ENCODE results near the gene CNST.

CNST gene

GRCh38 chr1:246669659-246670058 lies 103.4 kb downstream of the CNST start:
- H3K36me3 Mint-ChIP-seq, result peaks cover 29 to 45% of the 10 kb centered on the region in 2 donors
- ATAC-seq (replicated peaks), result no peak
- H3K27me3 Mint-ChIP-seq, result no peaks in the 10 kb centered on the region
- no peak for DNase-seq
- H3K4me3 Mint-ChIP-seq, result no peak overlapping the region
- H3K9me3 Mint-ChIP-seq, result no peaks in the 10 kb centered on the region
- peaks cover 9 to 17% of the 10 kb centered on the region in 2 donors for H3K4me1 Mint-ChIP-seq
- H3K27ac Mint-ChIP-seq, result no peak overlapping the region

- no peaks in the 10 kb centered on the region for H3K9me3 Mint-ChIP-seq
- no peak overlapping the region for H3K27ac Mint-ChIP-seq
- ATAC-seq (replicated peaks), result peak in 1 of 2 donors; percentile 25
Observed at GRCh38 chr1:246674049-246674448, 107.8 kb downstream of the CNST start.

GRCh38 chr1:246677842-246678241 lies 111.6 kb downstream of the CNST start:
- H3K9me3 Mint-ChIP-seq, result no peaks in the 10 kb centered on the region
- DNase-seq, result no peak
- H3K36me3 Mint-ChIP-seq, result peaks cover 12 to 16% of the 10 kb centered on the region in 2 donors
- H3K27ac Mint-ChIP-seq, result no peak overlapping the region
- H3K4me3 Mint-ChIP-seq, result no peak overlapping the region
- H3K27me3 Mint-ChIP-seq, result no peaks in the 10 kb centered on the region
- no peak for ATAC-seq (replicated peaks)
- H3K4me1 Mint-ChIP-seq, result peaks cover 14 to 24% of the 10 kb centered on the region in 2 donors

More at GRCh38 chr1:246674049-246674448, 107.8 kb downstream of the CNST start:
- no peak for DNase-seq
- Mint-ChIP-seq H3K4me1 (peaks cover 7 to 17% of the 10 kb centered on the region in 2 donors), H3K36me3 (peaks cover 22 to 32% of the 10 kb centered on the region in 2 donors), H3K4me3 (no peak overlapping the region), H3K27me3 (no peaks in the 10 kb centered on the region)

GRCh38 chr1:246678816-246679793 lies 112.8 kb downstream of the CNST start:
- H3K4me3 Mint-ChIP-seq, result no peak overlapping the region
- H3K4me1 Mint-ChIP-seq, result peaks cover 10 to 19% of the 10 kb centered on the region in 2 donors
- ATAC-seq (replicated peaks), result no peak
- no peaks in the 10 kb centered on the region for H3K9me3 Mint-ChIP-seq
- peak overlapping the region; percentile 69 for H3K27ac Mint-ChIP-seq
- H3K36me3 Mint-ChIP-seq, result peaks cover 8% of the 10 kb centered on the region in 2 donors
- no peaks in the 10 kb centered on the region for H3K27me3 Mint-ChIP-seq
- no peak for DNase-seq

- Mint-ChIP-seq H3K9me3 (no peaks in the 10 kb centered on the region), H3K36me3 (peaks cover 6% of the 10 kb centered on the region in 2 donors), H3K27me3 (no peaks in the 10 kb centered on the region), H3K4me3 (no peak overlapping the region), H3K4me1 (peaks cover 7 to 15% of the 10 kb centered on the region in 2 donors), H3K27ac (no peak overlapping the region)
- ATAC-seq (replicated peaks) (no peak), DNase-seq (no peak)
Observed at GRCh38 chr1:246679794-246680177, 113.5 kb downstream of the CNST start.

- H3K9me3 Mint-ChIP-seq, result no peaks in the 10 kb centered on the region
- no peak overlapping the region for H3K4me3 Mint-ChIP-seq
- ATAC-seq (replicated peaks), result no peak
- peaks cover 2 to 4% of the 10 kb centered on the region in 2 donors for H3K36me3 Mint-ChIP-seq
- H3K27ac Mint-ChIP-seq, result no peak overlapping the region
- DNase-seq, result no peak
- H3K4me1 Mint-ChIP-seq, result peaks cover 7 to 15% of the 10 kb centered on the region in 2 donors
- no peaks in the 10 kb centered on the region for H3K27me3 Mint-ChIP-seq
Observed at GRCh38 chr1:246680190-246680589, 113.9 kb downstream of the CNST start.

- peaks cover 7 to 15% of the 10 kb centered on the region in 2 donors for H3K4me1 Mint-ChIP-seq
- no peak for ATAC-seq (replicated peaks)
- no peak overlapping the region for H3K27ac Mint-ChIP-seq
- H3K27me3 Mint-ChIP-seq, result no peaks in the 10 kb centered on the region
- no peaks in the 10 kb centered on the region for H3K9me3 Mint-ChIP-seq
- H3K4me3 Mint-ChIP-seq, result no peak overlapping the region
- no peak for DNase-seq
- peaks cover 0 to 3% of the 10 kb centered on the region in 2 donors for H3K36me3 Mint-ChIP-seq
Observed at GRCh38 chr1:246680696-246681130, 114.5 kb downstream of the CNST start.

- ATAC-seq (replicated peaks), result peak; percentile 65 to 79
- no peak overlapping the region for H3K27ac Mint-ChIP-seq
Observed at GRCh38 chr1:246681900-246682895, 115.9 kb downstream of the CNST start.

GRCh38 chr1:246683521-246683920 lies 117.3 kb downstream of the CNST start:
- Mint-ChIP-seq H3K4me3 (no peak overlapping the region), H3K4me1 (peaks cover 7 to 15% of the 10 kb centered on the region in 2 donors), H3K9me3 (no peaks in the 10 kb centered on the region), H3K27ac (no peak overlapping the region), H3K36me3 (peaks cover 0 to 2% of the 10 kb centered on the region in 2 donors), H3K27me3 (no peaks in the 10 kb centered on the region)
- DNase-seq (no peak), ATAC-seq (replicated peaks) (no peak)

More at GRCh38 chr1:246681900-246682895, 115.9 kb downstream of the CNST start:
- H3K4me3 Mint-ChIP-seq, result no peak overlapping the region
- DNase-seq, result no peak
- peaks cover 7 to 15% of the 10 kb centered on the region in 2 donors for H3K4me1 Mint-ChIP-seq
- H3K9me3 Mint-ChIP-seq, result no peaks in the 10 kb centered on the region
- no peaks in the 10 kb centered on the region for H3K27me3 Mint-ChIP-seq
- H3K36me3 Mint-ChIP-seq, result peaks cover 0 to 2% of the 10 kb centered on the region in 2 donors

GRCh38 chr1:246687002-246687401 lies 120.7 kb downstream of the CNST start:
- no peaks in the 10 kb centered on the region for H3K27me3 Mint-ChIP-seq
- no peak for ATAC-seq (replicated peaks)
- H3K4me1 Mint-ChIP-seq, result peaks cover 3 to 9% of the 10 kb centered on the region in 2 donors
- no peak for DNase-seq
- peaks cover 0 to 2% of the 10 kb centered on the region in 2 donors for H3K36me3 Mint-ChIP-seq
- H3K4me3 Mint-ChIP-seq, result no peak overlapping the region
- no peak overlapping the region for H3K27ac Mint-ChIP-seq
- no peaks in the 10 kb centered on the region for H3K9me3 Mint-ChIP-seq

GRCh38 chr1:246689409-246690008 lies 123.3 kb downstream of the CNST start:
- H3K27me3 Mint-ChIP-seq, result no peaks in the 10 kb centered on the region
- peaks cover 0 to 2% of the 10 kb centered on the region in 2 donors for H3K36me3 Mint-ChIP-seq
- H3K27ac Mint-ChIP-seq, result no peak overlapping the region
- H3K4me1 Mint-ChIP-seq, result peaks cover 3 to 7% of the 10 kb centered on the region in 2 donors
- peak; percentile 49 for DNase-seq
- ATAC-seq (replicated peaks), result peak; percentile 94 to 98
- H3K9me3 Mint-ChIP-seq, result peaks cover 3 to 4% of the 10 kb centered on the region in 2 donors
- H3K4me3 Mint-ChIP-seq, result peak overlapping the region; percentile 62 to 69

GRCh38 chr1:246690100-246690499 lies 123.8 kb downstream of the CNST start:
- no peaks in the 10 kb centered on the region for H3K27me3 Mint-ChIP-seq
- no peak for DNase-seq
- H3K9me3 Mint-ChIP-seq, result peaks cover 5 to 7% of the 10 kb centered on the region in 2 donors
- peak overlapping the region in 1 of 2 donors; percentile 69 for H3K4me3 Mint-ChIP-seq
- peak overlapping the region; percentile 37 for H3K27ac Mint-ChIP-seq
- peaks cover 3 to 7% of the 10 kb centered on the region in 2 donors for H3K4me1 Mint-ChIP-seq
- no peaks in the 10 kb centered on the region for H3K36me3 Mint-ChIP-seq
- no peak for ATAC-seq (replicated peaks)

GRCh38 chr1:246691622-246692495 lies 125.6 kb downstream of the CNST start:
- DNase-seq, result no peak
- Mint-ChIP-seq H3K27me3 (no peaks in the 10 kb centered on the region), H3K4me3 (no peak overlapping the region), H3K9me3 (peaks cover 5 to 13% of the 10 kb centered on the region in 2 donors), H3K27ac (no peak overlapping the region), H3K4me1 (peaks cover 3 to 7% of the 10 kb centered on the region in 2 donors), H3K36me3 (no peaks in the 10 kb centered on the region)
- no peak for ATAC-seq (replicated peaks)

Measured in stimulated activated naive B cell treated with anti-CD40 and anti-IgM and Interleukin-4, amounts not matched to agents 10 μg/mL and 1 μg/mL and 100 μg/mL, for 72 hours (primary cell).